Trophoblast cell (in vitro differentiated cells and primary cell): ENCODE measurements around the gene SECTM1.

ENCODE experiments used
- DNase-seq, 2 donors: peaks; one replicate each; pipeline ENCODE4 v3.0.0-alpha.2; 2016
- H2AFZ ChIP-seq: 2 replicates; pipeline ENCODE4 v1.6.1; 2013; ENCODE audit warnings: low read length, moderate library complexity, mild to moderate bottlenecking; ENCODE audit not compliant: insufficient read depth, poor library complexity
- H2AK5ac ChIP-seq: 2 replicates; pipeline ENCODE4 v1.6.1; 2013; ENCODE audit warnings: mild to moderate bottlenecking, low read length
- H2BK120ac ChIP-seq: 2 replicates; pipeline ENCODE4 v1.6.1; 2013; ENCODE audit warnings: low read length, mild to moderate bottlenecking, moderate library complexity; ENCODE audit not compliant: insufficient read depth, poor library complexity
- H2BK12ac ChIP-seq: 2 replicates; pipeline ENCODE4 v1.6.1; 2013; ENCODE audit warnings: mild to moderate bottlenecking, low read length, moderate library complexity
- H2BK5ac ChIP-seq: 2 replicates; pipeline ENCODE4 v1.6.1; 2013; ENCODE audit warnings: low read length, low read depth, moderate library complexity, mild to moderate bottlenecking; ENCODE audit not compliant: poor library complexity
- H3K14ac ChIP-seq: 2 replicates; pipeline ENCODE4 v1.6.1; 2013; ENCODE audit warnings: mild to moderate bottlenecking, low read length
- H3K18ac ChIP-seq: 2 replicates; pipeline ENCODE4 v1.6.1; 2013; ENCODE audit warnings: mild to moderate bottlenecking, low read length
- H3K23ac ChIP-seq: 2 replicates; pipeline ENCODE4 v1.6.1; 2013; ENCODE audit warnings: low read length
- H3K27ac ChIP-seq: 2 replicates; pipeline ENCODE4 v1.5.1; 2013; ENCODE audit warnings: low read depth, mild to moderate bottlenecking, inconsistent platforms, low read length, moderate library complexity
- H3K27me3 ChIP-seq: 2 replicates; pipeline ENCODE4 v1.6.1; 2013; ENCODE audit warnings: inconsistent platforms, mild to moderate bottlenecking, low read length, moderate library complexity; ENCODE audit not compliant: insufficient read depth
- H3K36me3 ChIP-seq, 2 experiments: 1 replicate in 1 of 2; 2 replicates in 1 of 2; pipeline ENCODE4 v1.6.1; 2013; ENCODE audit warnings: low read length in 2 of 2, mild to moderate bottlenecking in 2 of 2, moderate library complexity in 1 of 2; ENCODE audit not compliant: insufficient read depth in 2 of 2, control insufficient read depth in 1 of 2
- H3K4ac ChIP-seq: 2 replicates; pipeline ENCODE4 v1.6.1; 2013; ENCODE audit warnings: low read depth, mild to moderate bottlenecking, low read length, moderate library complexity
- H3K4me1 ChIP-seq, 2 experiments: 1 replicate in 1 of 2; 2 replicates in 1 of 2; pipeline ENCODE4 v1.6.1; 2013; ENCODE audit warnings: low read length in 2 of 2, mild to moderate bottlenecking in 2 of 2, moderate library complexity in 1 of 2; ENCODE audit not compliant: insufficient read depth in 2 of 2, control insufficient read depth in 1 of 2
- H3K4me2 ChIP-seq: 2 replicates; pipeline ENCODE4 v1.6.1; 2013; ENCODE audit warnings: inconsistent platforms, mild to moderate bottlenecking, low read length, moderate library complexity
- H3K4me3 ChIP-seq: 2 replicates; pipeline ENCODE4 v1.5.1; 2013; ENCODE audit warnings: mild to moderate bottlenecking, low read depth, low read length, inconsistent platforms
- H3K79me1 ChIP-seq: one replicate; pipeline ENCODE4 v1.6.1; 2013; ENCODE audit warnings: low read length
- H3K79me2 ChIP-seq: 2 replicates; pipeline ENCODE4 v1.6.1; 2013; ENCODE audit warnings: low read length, mild to moderate bottlenecking; ENCODE audit not compliant: control insufficient read depth, insufficient read depth, poor library complexity
- H3K9ac ChIP-seq: 2 replicates; pipeline ENCODE4 v1.6.1; 2013; ENCODE audit warnings: mild to moderate bottlenecking, low read length
- H3K9me3 ChIP-seq: 2 replicates; pipeline ENCODE4 v1.6.1; 2013; ENCODE audit warnings: low read depth, mild to moderate bottlenecking, control low read depth, inconsistent platforms, low read length; ENCODE audit not compliant: insufficient read depth
- H4K12ac ChIP-seq: 2 replicates; pipeline ENCODE4 v1.6.1; 2013; ENCODE audit warnings: low read depth, mild to moderate bottlenecking, low read length, moderate library complexity
- H4K8ac ChIP-seq: 2 replicates; pipeline ENCODE4 v1.6.1; 2013; ENCODE audit warnings: low read depth, mild to moderate bottlenecking, low read length, moderate library complexity
- H4K91ac ChIP-seq: one replicate; pipeline ENCODE4 v1.6.1; 2013; ENCODE audit warnings: low read depth, mild to moderate bottlenecking, low read length, moderate library complexity
- WGBS: extraction: QIAGEN DNeasy Blood & Tissue Kit; methylation state at CpG from one replicate; pipeline ENCODE4 v1.1.7; 2013; ENCODE audit warnings: missing lambda C conversion rate; ENCODE audit not compliant: insufficient read length, insufficient coverage; ENCODE audit errors: extremely low coverage; 5-methylcytosine and 5-hydroxymethylcytosine counted together

Gene SECTM1

GRCh38 chr17:82356845-82357355 lies 23.3 kb upstream of the SECTM1 start:
- no peaks in the 10 kb centered on the region for H3K9me3 ChIP-seq
- no peak overlapping the region for H3K4me2 ChIP-seq
- H2BK12ac ChIP-seq: no peak overlapping the region
- no peak overlapping the region for H2BK5ac ChIP-seq
- H4K8ac ChIP-seq: no peak overlapping the region
- no peak overlapping the region for H3K27ac ChIP-seq
- DNase-seq: no peak
- no peaks in the 10 kb centered on the region for H3K27me3 ChIP-seq
- H3K14ac ChIP-seq: no peak overlapping the region
- H3K4ac ChIP-seq: no peak overlapping the region
- no CpG with 5 or more reads among the region's 20 CpGs for WGBS
- peaks cover 5 to 6% of the 10 kb centered on the region in 2 experiments for H3K4me1 ChIP-seq
- no peak overlapping the region for H4K12ac ChIP-seq
- peak overlapping the region; percentile 68 for H2AK5ac ChIP-seq
- H3K79me1 ChIP-seq: no peaks in the 10 kb centered on the region
- H3K9ac ChIP-seq: no peak overlapping the region
- H2BK120ac ChIP-seq: no peak overlapping the region
- H3K36me3 ChIP-seq: no peaks in the 10 kb centered on the region
- H4K91ac ChIP-seq: no peak overlapping the region
- H2AFZ ChIP-seq: no peak overlapping the region
- H3K18ac ChIP-seq: no peak overlapping the region
- no peak overlapping the region for H3K4me3 ChIP-seq
- no peak overlapping the region for H3K23ac ChIP-seq
- peaks cover 2% of the 10 kb centered on the region for H3K79me2 ChIP-seq

GRCh38 chr17:82355770-82356427 lies 22.3 kb upstream of the SECTM1 start:
- Histone ChIP-seq H3K79me2 (peaks cover 2% of the 10 kb centered on the region), H3K14ac (no peak overlapping the region), H3K27me3 (no peaks in the 10 kb centered on the region), H3K4me1 (peaks cover 5 to 6% of the 10 kb centered on the region in 2 experiments), H3K36me3 (no peaks in the 10 kb centered on the region), H4K8ac (no peak overlapping the region), H3K4me3 (no peak overlapping the region), H3K4me2 (no peak overlapping the region), H4K91ac (no peak overlapping the region), H2BK5ac (no peak overlapping the region), H3K27ac (no peak overlapping the region), H3K79me1 (no peaks in the 10 kb centered on the region), H2BK12ac (no peak overlapping the region), H2BK120ac (no peak overlapping the region), H3K9ac (no peak overlapping the region), H3K9me3 (no peaks in the 10 kb centered on the region), H3K23ac (no peak overlapping the region), H4K12ac (no peak overlapping the region), H3K18ac (no peak overlapping the region), H2AFZ (no peak overlapping the region), H3K4ac (no peak overlapping the region), H2AK5ac (no peak overlapping the region)
- peak in 1 of 2 donors; percentile 45 for DNase-seq
- no CpG with 5 or more reads among the region's 11 CpGs for WGBS

GRCh38 chr17:82354804-82355308 lies 21.3 kb upstream of the SECTM1 start:
- no peaks in the 10 kb centered on the region for H3K36me3 ChIP-seq
- H2AK5ac ChIP-seq: no peak overlapping the region
- no peak for DNase-seq
- no peak overlapping the region for H3K4me3 ChIP-seq
- peaks cover 2% of the 10 kb centered on the region for H3K79me2 ChIP-seq
- no peaks in the 10 kb centered on the region for H3K79me1 ChIP-seq
- peaks cover 6% of the 10 kb centered on the region in 2 experiments for H3K4me1 ChIP-seq
- H3K9me3 ChIP-seq: no peaks in the 10 kb centered on the region
- no peak overlapping the region for H3K23ac ChIP-seq
- no peak overlapping the region for H2BK120ac ChIP-seq
- H3K18ac ChIP-seq: no peak overlapping the region
- no peak overlapping the region for H4K91ac ChIP-seq
- no peak overlapping the region for H2AFZ ChIP-seq
- no peak overlapping the region for H3K4ac ChIP-seq
- H3K4me2 ChIP-seq: no peak overlapping the region
- no peaks in the 10 kb centered on the region for H3K27me3 ChIP-seq
- H2BK5ac ChIP-seq: no peak overlapping the region
- H3K14ac ChIP-seq: no peak overlapping the region
- no peak overlapping the region for H4K12ac ChIP-seq
- no peak overlapping the region for H3K9ac ChIP-seq
- no peak overlapping the region for H2BK12ac ChIP-seq
- H4K8ac ChIP-seq: no peak overlapping the region
- no CpG with 5 or more reads among the region's 7 CpGs for WGBS
- no peak overlapping the region for H3K27ac ChIP-seq

- Histone ChIP-seq H3K18ac (no peak overlapping the region), H3K23ac (no peak overlapping the region), H3K79me1 (no peaks in the 10 kb centered on the region), H3K27me3 (no peaks in the 10 kb centered on the region), H3K4me1 (peaks cover 9 to 14% of the 10 kb centered on the region in 2 experiments), H3K14ac (no peak overlapping the region), H3K4ac (no peak overlapping the region), H3K9ac (no peak overlapping the region), H2AFZ (no peak overlapping the region), H2BK120ac (no peak overlapping the region), H3K4me2 (no peak overlapping the region), H2BK12ac (no peak overlapping the region), H4K91ac (no peak overlapping the region), H3K9me3 (no peaks in the 10 kb centered on the region), H4K8ac (no peak overlapping the region), H2BK5ac (no peak overlapping the region), H4K12ac (no peak overlapping the region), H3K36me3 (no peaks in the 10 kb centered on the region), H3K79me2 (peaks cover 2% of the 10 kb centered on the region), H3K27ac (no peak overlapping the region), H3K4me3 (no peak overlapping the region), H2AK5ac (no peak overlapping the region)
- no CpG with 5 or more reads among the region's 8 CpGs for WGBS
- DNase-seq: no peak
These were observed 19.9 kb upstream of the SECTM1 start for GRCh38 chr17:82353484-82353883.
